Measurements from ENCODE around the gene CYP27C1. TPM values are rescaled to one million over a fixed set of nuclear protein-coding genes. Genes with fewer than 3 reads are reported as not detected.

Gene CYP27C1, protein sequence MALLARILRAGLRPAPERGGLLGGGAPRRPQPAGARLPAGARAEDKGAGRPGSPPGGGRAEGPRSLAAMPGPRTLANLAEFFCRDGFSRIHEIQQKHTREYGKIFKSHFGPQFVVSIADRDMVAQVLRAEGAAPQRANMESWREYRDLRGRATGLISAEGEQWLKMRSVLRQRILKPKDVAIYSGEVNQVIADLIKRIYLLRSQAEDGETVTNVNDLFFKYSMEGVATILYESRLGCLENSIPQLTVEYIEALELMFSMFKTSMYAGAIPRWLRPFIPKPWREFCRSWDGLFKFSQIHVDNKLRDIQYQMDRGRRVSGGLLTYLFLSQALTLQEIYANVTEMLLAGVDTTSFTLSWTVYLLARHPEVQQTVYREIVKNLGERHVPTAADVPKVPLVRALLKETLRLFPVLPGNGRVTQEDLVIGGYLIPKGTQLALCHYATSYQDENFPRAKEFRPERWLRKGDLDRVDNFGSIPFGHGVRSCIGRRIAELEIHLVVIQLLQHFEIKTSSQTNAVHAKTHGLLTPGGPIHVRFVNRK
- 2.7 to 4.9 TPM (median 4.2 TPM) in 5 replicates for total RNA-seq (2022; extraction: Qiagen RNA extraction; ENCODE audit: low read depth)

DNA sequence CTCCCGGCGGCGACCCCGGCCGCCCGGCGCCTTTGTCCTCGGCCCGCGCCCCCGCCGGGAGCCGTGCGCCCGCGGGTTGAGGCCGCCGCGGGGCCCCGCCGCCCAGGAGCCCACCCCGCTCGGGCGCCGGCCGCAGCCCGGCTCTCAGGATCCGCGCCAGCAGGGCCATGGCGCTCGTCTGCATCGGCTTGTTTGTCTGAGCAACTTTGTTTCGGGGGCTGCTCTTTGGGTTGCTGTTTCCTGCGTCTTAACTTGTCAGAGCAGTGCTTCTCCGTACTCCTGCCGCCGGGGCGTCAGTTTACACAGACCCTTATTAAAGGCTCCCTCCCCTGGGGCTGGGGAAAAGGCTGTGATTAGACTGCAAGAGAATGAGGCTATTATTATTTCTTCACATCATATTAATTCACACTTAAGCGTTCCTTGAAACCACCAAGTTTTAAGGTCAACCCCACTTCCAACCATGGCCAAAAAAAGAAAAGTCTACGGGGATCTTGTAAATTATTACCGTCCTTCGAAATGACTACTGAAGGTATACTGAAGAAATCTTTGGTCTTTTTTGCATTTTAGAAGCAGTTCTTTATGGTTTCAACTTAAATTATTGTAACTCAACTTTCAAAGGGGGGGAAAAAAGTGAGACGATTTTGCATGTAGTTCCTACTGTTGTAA lies at the start of gene CYP27C1:
Gene CYP27C1 (minus strand): TSS at position 198 of the 666 bp plus-strand sequence. CDS start 29 bp downstream, at position 169.

Other genes with a start within 250 kb of the CYP27C1 start
- 25.6 to 33.2 TPM (median 29.9 TPM) in 5 replicates for gene BIN1, start 113.1 kb downstream of the CYP27C1 start, total RNA-seq (2022; extraction: Qiagen RNA extraction; ENCODE audit: low read depth)
- gene ERCC3, start 73.8 kb upstream of the CYP27C1 start, total RNA-seq (2022; extraction: Qiagen RNA extraction; ENCODE audit: low read depth) = 42.4 to 48.1 TPM (median 45.7 TPM) in 5 replicates
- 13.8 to 27.0 TPM (median 18.1 TPM) in 5 replicates for gene MAP3K2, start 167.7 kb upstream of the CYP27C1 start, total RNA-seq (2022; extraction: Qiagen RNA extraction; ENCODE audit: low read depth)
- 2.9 to 6.0 TPM (median 4.3 TPM) in 5 replicates for gene PROC, start 198.1 kb upstream of the CYP27C1 start, total RNA-seq (2022; extraction: Qiagen RNA extraction; ENCODE audit: low read depth)

All from A549 treated with ZK216348 at 1 μM for 4 hours (cell line).